CD1c-positive myeloid dendritic cell (primary cell): ENCODE data around the gene RTTN.
A peak's percentile ranks its signal among the peaks of the same experiment; 100 is the strongest.
"Not testable (repeated sequence)": the region's sequence is repeated elsewhere in the genome, so short reads cannot be mapped to it uniquely, and the experiment has no call there.

Experiments used
- DNase-seq: peaks from one replicate; pipeline ENCODE4 v3.0.0-alpha.2; 2016; ENCODE audit errors: extremely low spot score

The RTTN gene

DNA sequence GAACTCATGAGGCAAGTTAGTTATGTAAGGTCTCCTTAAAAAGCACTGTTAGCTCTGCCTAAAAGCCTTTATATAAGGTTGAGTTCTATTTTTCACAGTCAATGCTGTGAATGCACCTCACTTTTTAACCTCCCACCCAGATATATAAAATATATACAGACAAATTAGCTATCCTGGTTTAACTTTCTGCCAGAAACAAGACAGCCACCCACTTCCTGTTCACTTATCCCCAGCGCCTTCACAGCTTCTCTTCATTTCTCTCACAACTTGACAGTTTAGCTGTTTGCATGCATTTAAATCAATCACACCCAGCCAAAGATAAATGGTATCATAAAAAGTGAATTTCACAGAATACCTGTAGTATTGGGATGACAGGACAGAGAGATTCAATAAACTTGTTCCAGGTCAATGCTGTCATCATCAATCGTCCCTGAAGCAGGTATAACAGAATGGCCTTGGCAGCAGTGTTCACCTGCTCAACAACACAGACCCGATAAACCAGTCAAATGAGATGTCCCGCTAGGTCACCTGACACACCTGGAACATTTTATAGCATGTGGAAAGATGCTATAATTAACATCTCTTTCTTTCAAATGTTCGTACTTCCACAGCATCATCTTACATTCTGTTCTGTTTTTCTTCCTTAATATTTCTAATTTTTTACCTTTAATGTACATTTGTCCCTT is 55.7 kb downstream of the RTTN start:
- DNase-seq = no peak

GRCh38 chr18:70149156-70149555 is 56.3 kb downstream of the RTTN start:
- no peak for DNase-seq

- DNase-seq = no peak
Observed at GRCh38 chr18:70148039-70148938, 57.2 kb downstream of the RTTN start.

- DNase-seq = no peak
Observed at GRCh38 chr18:70146174-70146573, 59.3 kb downstream of the RTTN start.

- DNase-seq = no peak
Observed at GRCh38 chr18:70142001-70142400, 63.5 kb downstream of the RTTN start.

DNA sequence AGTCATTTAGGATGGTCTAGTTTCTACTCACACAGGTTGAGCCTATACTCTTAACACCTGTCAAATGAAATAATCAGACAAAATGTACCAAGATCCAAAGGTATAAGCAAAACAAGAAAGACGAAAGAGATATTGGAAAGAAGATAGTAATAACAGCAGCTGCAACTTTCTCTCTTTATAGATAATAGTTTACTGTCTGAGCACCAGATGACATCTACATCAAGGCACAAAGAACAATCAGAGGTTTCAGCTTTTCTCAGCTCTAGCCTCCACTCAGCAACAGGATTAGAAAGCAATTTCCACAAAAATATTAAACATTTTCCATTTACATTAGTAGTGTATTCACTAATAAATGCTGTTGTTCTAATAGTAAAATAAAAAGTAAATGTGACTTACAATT is 66.3 kb downstream of the RTTN start:
- DNase-seq = no peak

GRCh38 chr18:70135604-70136003 is 69.9 kb downstream of the RTTN start:
- peak; percentile 75 for DNase-seq

DNA sequence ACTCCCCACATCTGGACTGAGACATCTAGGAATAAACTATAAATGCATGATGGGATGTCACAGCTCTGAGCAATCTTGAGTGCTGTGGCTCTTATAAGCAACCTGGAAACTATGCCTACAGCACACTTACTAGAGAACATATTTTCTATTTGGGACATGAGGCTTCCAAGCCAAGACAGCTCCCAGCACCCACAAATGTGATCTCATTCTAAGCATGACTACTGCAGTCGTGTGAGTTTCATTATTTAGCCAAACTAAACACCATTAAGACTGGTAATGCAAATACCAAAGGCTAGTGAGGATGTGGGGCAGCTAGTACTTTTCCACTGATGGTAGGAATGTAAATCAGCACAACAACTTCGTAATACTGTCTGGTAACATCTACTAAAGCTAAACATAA is 72.5 kb downstream of the RTTN start:
- DNase-seq = no peak

- DNase-seq = no peak
Observed at GRCh38 chr18:70128271-70128670, 77.2 kb downstream of the RTTN start.

GRCh38 chr18:70127359-70127758 is 78.1 kb downstream of the RTTN start:
- DNase-seq = no peak

GRCh38 chr18:70126832-70127231 is 78.7 kb downstream of the RTTN start:
- DNase-seq = no peak

DNA sequence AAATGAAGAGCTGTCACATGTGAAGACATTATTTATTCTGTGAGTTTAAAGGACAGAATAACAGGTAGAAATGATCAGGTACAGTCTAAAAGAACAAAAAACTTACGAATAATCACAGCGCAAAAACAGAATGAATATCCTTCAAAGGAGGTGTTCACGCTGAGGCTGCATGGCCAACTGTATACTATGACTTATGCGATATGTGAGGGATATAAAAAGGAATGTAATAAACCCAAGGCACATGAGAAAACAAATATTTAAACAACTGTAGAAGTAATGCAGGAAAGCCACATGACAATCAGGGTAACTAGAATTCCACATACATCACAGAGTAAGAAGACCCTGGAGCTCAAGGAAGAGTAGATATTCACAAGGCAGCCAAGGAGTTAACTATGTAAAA is 81.3 kb downstream of the RTTN start:
- DNase-seq = no peak

GRCh38 chr18:70121842-70122241 is 83.6 kb downstream of the RTTN start:
- no peak for DNase-seq

GRCh38 chr18:70116949-70117348 is 88.5 kb downstream of the RTTN start:
- DNase-seq = peak; percentile 44

DNA sequence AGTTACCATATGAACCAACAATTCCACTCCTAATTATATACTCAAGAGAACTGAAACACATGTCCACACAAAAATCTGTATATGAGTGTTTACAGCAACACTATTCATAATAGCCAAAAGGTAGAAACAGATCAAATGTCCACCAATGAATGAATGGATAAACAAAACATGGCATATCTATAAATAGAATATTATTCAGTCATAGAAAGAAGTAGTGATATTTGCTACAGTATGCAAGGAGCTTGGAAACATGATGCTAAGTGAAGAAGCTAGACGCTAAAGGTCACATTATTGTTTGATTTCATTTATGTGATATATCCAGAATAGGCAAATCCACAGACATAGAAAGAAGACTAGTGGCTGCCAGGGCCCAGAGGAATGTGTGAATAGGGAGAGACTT is 92.0 kb downstream of the RTTN start:
- no peak for DNase-seq

DNA sequence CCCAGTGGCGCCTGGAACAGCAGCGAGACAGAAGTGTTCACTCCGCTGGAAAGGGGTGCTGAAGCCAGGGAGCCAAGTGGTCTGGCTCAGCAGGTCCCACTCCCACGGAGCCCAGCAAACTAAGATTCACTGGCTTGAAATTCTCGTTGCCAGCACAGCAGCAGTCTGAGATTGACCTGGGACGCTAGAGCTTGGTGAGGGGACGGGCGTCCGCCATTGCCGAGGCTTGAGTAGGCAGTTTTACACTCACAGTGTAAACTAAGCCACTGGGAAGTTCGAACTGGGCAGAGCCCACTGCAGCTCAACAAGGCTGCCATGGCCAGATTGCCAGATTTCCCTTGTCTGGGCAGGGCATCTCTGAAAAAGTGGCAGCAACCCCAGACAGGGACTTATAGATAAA is 94.8 kb downstream of the RTTN start:
- DNase-seq = no peak

- DNase-seq = no peak
Observed at GRCh38 chr18:70107091-70107490, 98.4 kb downstream of the RTTN start.

DNA sequence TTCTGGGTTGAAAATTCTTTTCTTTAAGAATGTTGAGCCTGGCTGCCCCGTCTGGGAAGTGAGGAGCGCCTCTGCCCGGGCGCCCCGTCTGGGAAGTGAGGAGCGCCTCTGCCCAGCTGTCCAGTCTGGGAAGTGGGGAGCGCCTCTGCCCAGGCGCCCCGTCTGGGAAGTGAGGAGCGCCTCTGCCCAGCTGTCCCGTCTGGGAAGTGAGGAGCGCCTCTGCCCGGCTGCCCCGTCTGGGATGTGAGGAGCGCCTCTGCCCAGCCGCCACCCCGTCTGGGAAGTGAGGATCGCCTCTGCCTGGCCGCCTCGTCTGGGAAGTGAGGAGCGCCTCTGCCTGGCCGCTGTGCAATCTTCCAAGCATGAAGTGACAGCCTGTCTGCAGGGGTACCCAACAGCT is 102.6 kb downstream of the RTTN start:
- DNase-seq = not testable (repeated sequence)

GRCh38 chr18:70089858-70090257 is 115.6 kb downstream of the RTTN start:
- no peak for DNase-seq

DNA sequence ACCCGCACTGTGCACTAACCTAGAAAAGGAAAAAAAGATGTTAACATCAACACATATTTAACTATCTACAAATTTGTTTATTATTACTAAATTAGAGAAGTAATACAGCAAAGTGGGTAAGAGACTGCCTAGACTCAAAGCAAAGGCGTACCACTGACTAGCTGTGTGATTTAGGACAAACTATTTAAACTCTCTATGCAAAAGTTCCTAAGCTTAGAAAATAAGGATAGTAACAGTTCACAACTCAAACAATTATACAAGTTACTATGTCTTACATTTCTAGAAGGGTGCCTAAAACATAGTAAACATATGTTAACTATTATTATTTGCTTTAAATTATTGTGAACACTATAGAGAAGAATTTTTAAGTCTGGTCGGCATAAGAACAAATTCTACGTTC is 119.4 kb downstream of the RTTN start:
- DNase-seq = no peak

DNA sequence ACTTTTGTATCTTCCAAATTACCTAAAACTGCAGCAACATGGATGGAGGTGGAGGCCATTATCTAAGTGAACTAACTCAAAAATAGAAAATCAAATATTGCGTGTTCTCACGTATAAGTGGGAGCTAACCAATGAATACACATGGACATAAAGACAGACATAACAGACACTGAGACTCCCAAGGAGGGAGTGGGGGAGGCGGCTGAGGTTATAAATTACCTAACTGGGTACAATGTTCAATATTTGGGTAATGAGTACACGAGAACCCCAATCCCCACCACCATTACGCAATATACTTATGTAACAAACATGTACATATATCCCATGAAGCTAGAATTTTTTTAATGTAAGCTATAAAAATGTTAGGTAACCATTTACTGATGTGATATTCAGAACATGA is 119.8 kb downstream of the RTTN start:
- no peak for DNase-seq

DNA sequence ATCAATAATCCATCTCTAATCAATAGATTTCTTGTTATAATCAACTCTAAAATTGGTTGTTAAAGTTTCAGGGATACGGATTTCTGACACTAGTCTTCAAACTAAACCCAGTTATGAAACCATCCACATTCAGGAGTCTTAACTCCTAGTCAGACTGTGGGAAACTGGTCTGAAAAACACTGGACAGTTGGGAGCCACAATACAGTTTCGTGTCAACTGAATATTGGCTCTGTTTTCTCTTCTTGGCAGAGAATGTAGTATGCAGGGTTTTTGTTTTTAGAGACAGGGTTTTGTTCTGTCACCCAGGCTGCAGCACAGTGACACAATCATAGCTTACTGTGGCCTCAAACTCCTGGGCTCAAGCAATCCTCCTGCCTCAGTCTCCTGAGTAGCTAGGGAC is 123.1 kb downstream of the RTTN start:
- no peak for DNase-seq

- no peak for DNase-seq
Observed at GRCh38 chr18:70078106-70078505, 127.4 kb downstream of the RTTN start.
